ENCODE measurements around the gene ZNF518A. TPM values are rescaled to one million over a fixed set of nuclear protein-coding genes. Genes with fewer than 3 reads are reported as not detected.
A peak's percentile ranks its signal among the peaks of the same experiment; 100 is the strongest.

ZNF518A gene
- total and polyA plus RNA-seq, 9 of the 15 experiments (the other 6 are each of a cell fraction or from before 2014, with no cell fraction given): 6.3 to 30.0 (median 17.4) TPM

- TF ChIP-seq ZBTB34 (CRISPR knock-in tag; IDR thresholded peaks at IDR 0.05): no peak
- no peak for TF ChIP-seq TBL1XR1 (IDR thresholded peaks at IDR 0.05; ENCODE audit: low read length in 2 of 2)
- no peak for TF ChIP-seq ATF1 (CRISPR knock-in tag; IDR thresholded peaks at IDR 0.05)
- TF ChIP-seq ATF1 (tag; IDR thresholded peaks at IDR 0.05): 0 out of 2 replicates have a peak, but pooled peaks have one; percentile 17
- TF ChIP-seq ZBTB9 (CRISPR knock-in tag; IDR thresholded peaks at IDR 0.05): no peak
- 0 out of 2 replicates have a peak, but pooled peaks have one; percentile 31 for TF ChIP-seq RB1 (IDR thresholded peaks at IDR 0.05; ENCODE audit: low read depth)
- no peak for TF ChIP-seq ZMIZ1 (IDR thresholded peaks at IDR 0.05; ENCODE audit: low read depth in 2 of 2, low read length in 2 of 2)
- 0 out of 2 replicates have a peak, but pooled peaks have one; percentile 17 for TF ChIP-seq ZNF431 (CRISPR knock-in tag; IDR thresholded peaks at IDR 0.05)
- TF ChIP-seq THAP12 (CRISPR knock-in tag; IDR thresholded peaks at IDR 0.05): peak; percentile 79; the same call in 1 of the 2 replicates
- peak; percentile 63 for TF ChIP-seq PRPF4 (IDR thresholded peaks at IDR 0.05; ENCODE audit: insufficient read depth, low read depth, low read length, poor library complexity, severe bottlenecking)
- no peak for TF ChIP-seq ZNF778 (CRISPR knock-in tag; IDR thresholded peaks at IDR 0.05)
- no peak for TF ChIP-seq PBX2 (CRISPR knock-in tag; IDR thresholded peaks at IDR 0.05; ENCODE audit: low read depth)
- no peak for TF ChIP-seq PBX2 (tag; conservative IDR thresholded peaks at IDR 0.05; ENCODE audit: low read depth)
- TF ChIP-seq POLR2A (conservative IDR thresholded peaks at IDR 0.05): peak; percentile 24
- no peak for TF ChIP-seq NELFE (IDR thresholded peaks at IDR 0.05; ENCODE audit: insufficient read depth, insufficient read length)
- TF ChIP-seq ELF1 (tag; IDR thresholded peaks at IDR 0.05): peak; percentile 24; the same call in 1 of the 2 replicates
- TF ChIP-seq ZNF507 (tag; conservative IDR thresholded peaks at IDR 0.05): no peak
Observed at GRCh38 chr10:96130326-96130995, 364 bp downstream of the ZNF518A start (continued).
